HG03045 (cell line): ENCODE results near the gene ONECUT2.

Experiments
- ATAC-seq: cut with Tn5 transposase; IDR thresholded peaks from one replicate; pipeline ENCODE4 v1.9.1; 2021; ENCODE audit warnings: mild to moderate bottlenecking, moderate library complexity; ENCODE audit not compliant: unreplicated experiment

ONECUT2 gene

GRCh38 chr18:57523171-57523956 is 88.2 kb downstream of the ONECUT2 start:
- no peak for ATAC-seq

GRCh38 chr18:57527556-57528229 is 92.5 kb downstream of the ONECUT2 start:
- ATAC-seq, result no peak

GRCh38 chr18:57529151-57529550 is 94.0 kb downstream of the ONECUT2 start:
- ATAC-seq, result no peak

- ATAC-seq, result no peak
These were observed 98.1 kb downstream of the ONECUT2 start for GRCh38 chr18:57533006-57533867.

- ATAC-seq, result no peak
These were observed 98.8 kb downstream of the ONECUT2 start for GRCh38 chr18:57533868-57534510.

GRCh38 chr18:57534511-57534909 is 99.3 kb downstream of the ONECUT2 start:
- no peak for ATAC-seq

- ATAC-seq, result no peak
These were observed 103.4 kb downstream of the ONECUT2 start for GRCh38 chr18:57538614-57539013.

GRCh38 chr18:57539702-57540101 is 104.5 kb downstream of the ONECUT2 start:
- no peak for ATAC-seq
